LNCAP (cell line): Measurements from ENCODE around the gene SMOC2.

Experiments
- TF ChIP-seq, protein P1 (sequence below): fragments of 450-650 bp; IDR thresholded peaks from 2 replicates; pipeline ENCODE4 v1.5.1; 2017; ENCODE audit warnings: mild to moderate bottlenecking

SMOC2 gene

GRCh38 chr6:168583821-168584220, 142.8 kb downstream of the SMOC2 start:
- TF ChIP-seq, protein P1, sequence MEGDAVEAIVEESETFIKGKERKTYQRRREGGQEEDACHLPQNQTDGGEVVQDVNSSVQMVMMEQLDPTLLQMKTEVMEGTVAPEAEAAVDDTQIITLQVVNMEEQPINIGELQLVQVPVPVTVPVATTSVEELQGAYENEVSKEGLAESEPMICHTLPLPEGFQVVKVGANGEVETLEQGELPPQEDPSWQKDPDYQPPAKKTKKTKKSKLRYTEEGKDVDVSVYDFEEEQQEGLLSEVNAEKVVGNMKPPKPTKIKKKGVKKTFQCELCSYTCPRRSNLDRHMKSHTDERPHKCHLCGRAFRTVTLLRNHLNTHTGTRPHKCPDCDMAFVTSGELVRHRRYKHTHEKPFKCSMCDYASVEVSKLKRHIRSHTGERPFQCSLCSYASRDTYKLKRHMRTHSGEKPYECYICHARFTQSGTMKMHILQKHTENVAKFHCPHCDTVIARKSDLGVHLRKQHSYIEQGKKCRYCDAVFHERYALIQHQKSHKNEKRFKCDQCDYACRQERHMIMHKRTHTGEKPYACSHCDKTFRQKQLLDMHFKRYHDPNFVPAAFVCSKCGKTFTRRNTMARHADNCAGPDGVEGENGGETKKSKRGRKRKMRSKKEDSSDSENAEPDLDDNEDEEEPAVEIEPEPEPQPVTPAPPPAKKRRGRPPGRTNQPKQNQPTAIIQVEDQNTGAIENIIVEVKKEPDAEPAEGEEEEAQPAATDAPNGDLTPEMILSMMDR = no peak

- TF ChIP-seq, protein P1 = no peak
Observed at GRCh38 chr6:168584249-168584648, 143.3 kb downstream of the SMOC2 start.

GRCh38 chr6:168584671-168585070, 143.7 kb downstream of the SMOC2 start:
- TF ChIP-seq, protein P1 = no peak

DNA sequence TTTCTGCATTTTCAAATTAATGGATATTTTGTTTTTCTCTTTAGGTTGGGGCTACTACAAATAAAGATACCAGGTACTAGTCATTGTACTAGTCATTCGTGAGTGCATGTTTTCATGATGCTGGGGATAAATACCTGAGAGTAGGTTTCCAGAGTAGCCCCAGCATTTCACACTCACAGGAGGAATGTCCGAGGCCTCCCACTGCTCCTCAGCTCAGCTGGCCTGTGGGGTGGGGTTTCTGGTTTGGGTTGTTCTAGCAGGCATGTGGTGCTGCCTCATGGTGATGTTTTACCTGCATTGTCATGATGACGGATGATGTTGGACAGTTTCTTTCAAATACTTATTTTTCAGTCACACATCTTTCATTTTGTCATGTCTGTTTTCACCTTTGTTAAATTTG, 144.5 kb downstream of the SMOC2 start:
- TF ChIP-seq, protein P1 = no peak

- TF ChIP-seq, protein P1 = no peak
Observed at GRCh38 chr6:168589275-168589674, 148.3 kb downstream of the SMOC2 start.

- TF ChIP-seq, protein P1 = no peak
Observed at GRCh38 chr6:168590406-168590805, 149.4 kb downstream of the SMOC2 start.

DNA sequence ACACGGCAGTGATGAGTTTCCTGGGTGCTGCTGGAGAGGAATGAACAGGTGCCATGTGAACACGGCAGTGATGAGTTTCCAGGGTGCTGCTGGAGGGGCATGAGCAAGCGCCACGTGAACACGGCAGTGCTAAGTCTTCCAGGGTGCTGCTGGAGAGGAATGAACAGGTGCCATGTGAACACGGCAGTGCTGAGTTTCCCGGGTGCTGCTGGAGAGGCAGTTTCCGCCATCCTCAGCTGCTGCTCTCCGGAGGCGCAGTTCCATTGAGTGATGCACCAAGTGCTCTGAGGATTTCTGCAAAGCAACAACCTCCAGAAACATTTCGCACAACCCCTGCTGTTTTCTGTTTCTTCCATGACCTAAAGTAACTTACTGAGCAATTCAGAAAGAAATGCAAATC, 155.4 kb downstream of the SMOC2 start:
- TF ChIP-seq, protein P1 = no peak

- TF ChIP-seq, protein P1 = no peak
Observed at GRCh38 chr6:168597471-168597875, 156.5 kb downstream of the SMOC2 start.
